Renal cortical epithelial cell (primary cell): ENCODE data around the gene CAPSL. TPM values are rescaled to one million over a fixed set of nuclear protein-coding genes. Genes with fewer than 3 reads are reported as not detected.
"Not testable (repeated sequence)": the region's sequence is repeated elsewhere in the genome, so short reads cannot be mapped to it uniquely, and the experiment has no call there.

Source experiments
- DNase-seq: peaks from one replicate; pipeline ENCODE4 v3.0.0-alpha.2; 2011; ENCODE audit warnings: low read depth
- total RNA-seq: library from RNA; depleted of rRNA; stranded (reverse); fragments of >200 nt; gene quantifications from 2 replicates; pipeline ENCODE4 v1.2.3, GENCODE V29; 2014

The CAPSL gene
- total RNA-seq, 1 donor from 2014 or later = not detected

DNA sequence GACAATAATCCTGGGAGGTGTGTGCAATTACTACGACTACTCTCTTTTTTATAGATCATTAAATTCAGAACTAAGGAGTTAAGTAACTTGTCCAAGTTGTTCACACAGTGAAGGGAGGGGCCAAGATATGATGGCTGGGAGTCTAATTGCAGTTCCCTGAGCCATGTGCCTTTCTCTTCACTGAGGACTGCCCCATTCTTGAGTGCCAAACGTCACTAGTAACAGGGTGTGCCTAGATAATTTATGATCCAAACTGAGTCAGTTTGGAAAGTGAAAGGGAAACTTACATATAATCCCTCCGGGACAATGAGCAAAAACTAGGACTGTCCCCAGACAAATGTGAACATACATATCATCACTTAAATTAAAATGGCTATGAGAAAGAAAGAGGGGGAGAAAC lies 61.5 kb downstream of the CAPSL start:
- peak; percentile 86 for DNase-seq

DNA sequence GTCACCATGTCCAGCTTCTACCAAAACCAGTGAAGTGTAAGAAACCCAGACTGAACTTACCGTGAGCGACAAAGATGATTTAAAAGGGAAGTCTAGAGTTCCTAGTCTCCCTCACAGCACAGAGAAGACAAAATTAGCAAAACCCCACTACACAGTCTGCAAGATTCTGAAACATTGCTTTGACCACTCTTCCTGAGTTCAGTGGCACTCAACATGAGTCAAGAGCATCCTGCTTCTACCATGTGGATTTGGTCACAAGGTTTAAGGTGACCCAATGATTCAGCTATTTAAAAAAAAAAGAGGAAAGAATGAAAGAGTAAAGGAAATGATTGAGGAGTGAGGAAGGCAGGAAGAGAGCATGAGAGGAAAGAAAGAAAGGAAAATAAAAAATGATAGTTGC lies 62.0 kb downstream of the CAPSL start:
- peak; percentile 46 for DNase-seq

DNA sequence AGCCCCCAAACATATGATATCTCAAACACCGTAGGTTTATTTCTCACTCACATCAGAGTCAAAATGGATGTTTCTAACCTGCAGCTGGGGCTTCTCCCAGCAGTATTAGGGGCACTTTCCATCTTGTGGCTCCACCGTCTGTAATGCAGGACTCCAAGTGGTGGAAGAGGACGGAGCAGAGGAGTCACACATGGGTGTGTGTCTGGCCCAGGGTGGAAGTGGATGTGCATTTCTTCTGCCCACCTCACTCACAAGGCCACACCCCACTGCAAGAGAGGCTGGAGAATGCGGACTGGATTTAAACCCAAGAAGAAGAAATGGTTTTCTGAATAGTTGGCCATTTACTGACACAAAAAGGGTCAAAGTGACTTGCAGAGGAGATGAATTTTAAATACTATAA lies 67.8 kb downstream of the CAPSL start:
- no peak for DNase-seq

DNA sequence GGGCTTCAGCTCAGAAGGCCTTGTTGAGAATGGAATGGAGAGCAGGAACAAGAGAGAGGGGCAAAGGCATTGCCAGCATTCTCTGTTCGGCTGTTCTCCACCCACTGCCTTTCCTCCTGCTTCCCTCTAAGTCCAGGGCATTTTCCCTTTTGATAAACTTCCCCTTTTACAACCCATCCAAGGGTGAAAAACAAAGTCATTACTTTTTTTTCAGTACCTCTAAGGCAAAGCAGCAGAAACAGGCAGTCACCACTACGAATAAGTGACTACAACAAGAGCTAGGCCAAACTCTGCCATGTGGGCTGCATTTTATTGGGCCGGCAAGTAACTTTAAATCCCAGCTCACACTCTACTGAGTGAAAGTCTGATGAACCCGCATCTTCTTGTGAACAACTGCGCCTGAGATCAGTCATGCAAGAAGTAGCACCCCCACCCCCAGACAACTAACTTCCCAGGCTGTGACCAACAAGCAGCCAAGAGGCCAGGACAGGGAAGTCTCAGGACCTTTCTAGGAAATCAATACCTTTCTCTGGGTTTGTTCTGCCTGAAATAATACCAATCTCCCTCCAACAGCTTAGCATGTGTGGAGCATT lies 68.6 kb downstream of the CAPSL start:
- DNase-seq = peak; percentile 58

DNA sequence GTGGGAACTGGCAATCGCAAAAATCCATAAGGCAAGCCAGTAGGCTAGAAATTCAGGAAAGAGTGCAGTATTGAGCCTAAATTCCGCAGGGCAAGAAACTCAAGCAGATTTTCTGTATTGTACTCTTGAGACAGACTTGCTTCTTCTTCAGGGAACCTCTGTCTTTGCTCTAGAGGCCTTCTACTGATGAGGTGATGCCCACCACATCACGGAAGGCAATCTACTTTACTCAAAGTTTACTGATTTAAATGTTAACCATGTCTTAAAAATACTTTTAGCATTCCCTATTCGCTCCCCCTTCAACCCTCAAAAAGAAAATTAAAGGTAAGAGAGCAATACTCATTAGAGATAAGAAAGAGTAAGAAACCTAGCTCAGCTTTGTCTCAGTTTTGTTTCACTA lies 70.4 kb downstream of the CAPSL start:
- no peak for DNase-seq

DNA sequence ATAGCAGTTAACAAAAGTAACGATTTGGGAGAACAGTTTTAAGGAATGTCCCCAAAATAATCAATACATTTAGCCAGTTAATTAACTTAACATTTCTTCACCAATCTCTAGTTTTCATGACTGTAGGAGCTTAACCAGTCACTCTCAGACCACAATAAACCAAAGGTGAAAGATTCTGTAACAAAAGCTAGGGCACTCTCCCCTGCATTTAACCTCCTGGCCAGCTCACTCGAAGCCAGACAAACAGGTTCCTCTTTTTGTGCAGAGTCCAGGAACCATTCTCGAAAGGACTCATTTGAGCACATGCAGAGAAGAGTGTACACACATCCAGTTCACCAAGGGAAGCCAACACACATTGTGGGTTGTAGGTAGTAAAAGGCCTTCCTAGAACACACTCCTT lies 75.3 kb downstream of the CAPSL start:
- no peak for DNase-seq

DNA sequence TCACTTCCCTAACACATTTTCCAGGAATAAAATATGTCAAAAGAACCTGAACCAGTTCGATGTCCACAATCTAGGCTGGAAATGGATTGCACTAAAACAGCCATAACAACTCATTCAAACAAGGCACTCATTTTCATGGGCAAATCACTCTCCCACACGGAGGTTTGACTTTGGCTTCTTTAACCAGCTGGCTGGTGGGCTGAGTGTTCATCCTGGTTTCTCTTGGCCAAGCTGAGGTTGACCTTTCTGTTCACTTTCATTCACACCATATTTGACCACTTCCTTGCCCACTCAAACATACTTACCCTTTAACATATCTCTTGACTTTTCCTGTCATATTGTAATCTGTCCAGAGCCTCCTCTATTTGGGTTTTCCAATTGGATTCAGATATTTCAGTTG lies 76.3 kb downstream of the CAPSL start:
- DNase-seq = no peak

DNA sequence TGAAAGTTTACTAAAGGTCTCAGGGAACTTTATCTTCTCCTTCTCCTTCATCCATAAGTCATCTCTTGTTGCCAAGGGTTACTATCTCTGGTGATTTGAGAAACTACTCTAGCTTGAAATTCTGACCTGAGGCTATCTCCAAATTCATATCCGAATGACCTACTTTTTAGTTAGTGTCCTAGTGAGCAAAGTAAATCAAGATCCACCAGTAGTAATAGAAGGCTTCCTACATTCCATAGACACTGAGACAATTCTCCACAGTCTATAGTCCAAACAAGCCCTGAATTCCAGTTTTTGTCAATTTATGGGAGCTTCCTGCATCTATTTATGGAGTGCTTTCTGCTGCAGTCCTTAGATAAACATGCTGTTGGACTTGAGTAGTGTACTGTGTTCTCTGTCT lies 76.7 kb downstream of the CAPSL start:
- no peak for DNase-seq

DNA sequence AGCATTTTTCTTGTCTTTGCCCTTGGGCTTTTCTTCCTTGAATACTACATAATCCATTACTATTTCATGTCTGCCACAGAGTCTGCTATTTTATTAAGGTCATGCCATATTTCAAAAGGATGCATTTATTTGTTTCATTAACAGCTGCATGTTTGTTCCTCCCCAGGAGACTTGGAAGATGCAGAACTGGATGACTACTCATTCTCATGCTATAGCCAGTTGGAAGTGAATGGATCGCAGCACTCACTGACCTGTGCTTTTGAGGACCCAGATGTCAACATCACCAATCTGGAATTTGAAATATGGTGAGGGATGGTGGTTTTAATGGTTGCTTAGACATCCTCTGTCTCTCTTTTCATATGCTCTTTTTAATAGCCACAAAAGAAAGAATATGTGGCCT lies 77.7 kb downstream of the CAPSL start:
- no peak for DNase-seq

DNA sequence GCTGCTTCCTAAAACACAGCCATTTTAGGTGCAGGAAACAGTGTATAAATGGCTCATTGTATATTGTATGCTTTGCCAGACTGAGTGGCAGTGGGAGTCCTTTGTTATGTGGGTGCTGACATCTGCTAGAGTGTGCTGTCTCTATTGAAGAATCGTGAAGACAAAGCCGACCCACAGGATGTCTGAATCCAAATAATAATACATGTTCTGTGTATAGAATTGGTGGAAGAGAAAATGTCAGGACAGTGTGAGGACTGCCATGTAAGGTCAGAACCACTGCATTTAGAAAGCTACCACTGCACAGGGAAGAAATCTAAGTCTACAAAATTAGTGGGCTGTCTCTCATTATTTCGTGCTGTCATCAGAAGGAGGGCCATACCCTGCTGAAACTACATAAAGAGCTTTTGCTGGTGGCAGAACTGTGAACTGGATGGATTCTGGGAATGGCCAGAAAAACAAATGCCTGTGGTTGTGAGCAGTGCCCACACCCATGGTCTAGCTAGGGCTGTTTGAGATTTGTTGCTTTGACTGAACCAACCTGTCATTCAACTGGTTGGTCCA lies 79.2 kb downstream of the CAPSL start:
- DNase-seq = peak; percentile 65

DNA sequence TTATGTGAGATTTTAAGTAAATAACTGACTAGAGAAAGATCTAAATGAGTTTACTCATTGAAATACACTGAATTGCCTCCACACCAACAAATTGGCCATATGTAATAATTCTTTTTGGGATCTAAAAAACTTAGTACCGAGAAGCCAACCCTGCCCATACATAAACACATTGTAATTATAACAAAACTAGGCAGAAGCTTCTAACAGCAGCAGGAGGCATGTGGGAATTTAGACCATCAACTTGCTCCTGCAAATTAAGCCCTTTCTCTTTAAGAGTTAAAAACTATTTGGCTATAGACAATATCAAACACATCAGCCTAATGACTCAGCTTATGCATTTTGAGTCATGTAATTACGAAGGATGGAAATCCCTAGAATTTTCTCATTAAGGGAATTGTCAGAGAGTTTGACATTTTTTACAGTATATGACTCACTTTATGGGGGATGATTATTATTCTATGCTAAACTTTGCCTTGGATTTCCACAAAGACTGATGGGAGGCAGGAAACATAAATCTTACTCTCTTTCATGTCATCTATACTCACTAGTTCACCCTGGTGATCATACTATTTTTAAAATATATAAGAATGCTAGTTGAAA lies 80.7 kb downstream of the CAPSL start:
- DNase-seq = peak; percentile 90

DNA sequence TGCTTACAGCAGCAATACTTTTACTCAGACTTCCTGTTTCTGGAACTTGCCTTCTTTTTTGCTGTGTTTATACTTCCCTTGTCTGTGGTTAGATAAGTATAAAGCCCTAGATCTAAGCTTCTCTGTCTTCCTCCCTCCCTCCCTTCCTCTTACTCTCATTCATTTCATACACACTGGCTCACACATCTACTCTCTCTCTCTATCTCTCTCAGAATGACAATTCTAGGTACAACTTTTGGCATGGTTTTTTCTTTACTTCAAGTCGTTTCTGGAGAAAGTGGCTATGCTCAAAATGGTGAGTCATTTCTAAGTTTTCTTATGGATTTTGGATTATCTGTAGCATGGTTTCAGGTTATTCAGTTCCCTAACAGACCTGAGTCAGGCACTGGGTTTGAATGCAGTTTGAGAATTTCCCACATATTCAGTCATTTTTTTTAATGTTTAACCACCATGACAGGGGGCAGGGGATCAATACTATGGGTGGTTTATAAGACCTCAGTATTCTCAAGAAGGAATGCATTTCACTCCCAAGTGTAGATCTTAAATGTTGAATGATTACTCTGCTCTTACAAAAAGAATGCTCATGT lies 81.6 kb downstream of the CAPSL start, which contains the start of gene IL7R:
Gene IL7R (plus strand): TSS at position 127 of the 587 bp plus-strand sequence. CDS start 87 bp downstream, at position 214.
- peak; percentile 13 for DNase-seq

DNA sequence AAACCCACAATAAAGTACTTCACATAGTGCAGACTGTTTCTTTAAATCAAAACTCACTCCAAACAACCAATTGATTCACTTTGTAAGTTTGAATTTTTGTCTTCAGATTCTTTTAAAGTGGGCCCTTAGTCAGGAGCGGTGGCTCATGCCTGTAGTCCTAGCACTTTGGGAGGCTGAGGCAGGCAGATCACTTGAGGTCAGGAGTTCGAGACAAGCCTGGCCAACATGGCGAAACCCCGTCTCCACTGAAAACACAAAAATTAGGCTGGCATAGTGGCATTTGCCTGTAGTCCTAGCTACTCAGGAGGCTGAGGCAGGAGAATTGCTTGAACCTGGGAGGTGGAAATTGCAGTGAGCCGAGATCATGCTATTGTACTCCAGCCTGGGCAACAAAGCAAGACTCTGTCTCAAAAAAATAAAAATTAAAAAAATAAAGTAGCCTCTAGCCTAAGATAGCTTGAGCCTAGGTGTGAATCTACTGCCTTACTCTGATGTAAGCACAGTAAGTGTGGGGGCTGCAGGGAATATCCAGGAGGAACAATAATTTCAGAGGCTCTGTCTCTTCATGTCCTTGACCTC lies 82.1 kb downstream of the CAPSL start:
- DNase-seq = not testable (repeated sequence)

DNA sequence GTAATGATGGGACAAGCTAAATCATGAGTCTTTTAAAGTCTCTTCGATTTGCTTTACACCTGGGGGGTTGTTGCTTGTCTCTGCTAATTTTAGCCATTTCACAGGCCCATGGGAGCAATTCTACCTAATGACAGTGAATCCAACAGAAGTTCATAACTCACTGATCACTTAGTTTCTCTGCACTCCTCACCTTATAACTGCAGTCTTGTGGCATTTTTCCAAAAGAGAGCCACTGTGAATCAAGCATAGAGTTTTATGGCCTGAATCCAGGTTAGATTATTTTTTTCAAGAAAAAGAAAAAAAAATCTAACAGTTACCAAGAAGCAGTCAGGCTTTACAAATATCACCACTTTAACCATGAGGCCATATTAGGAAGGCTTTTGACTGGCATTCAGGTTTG lies 83.2 kb downstream of the CAPSL start:
- peak; percentile 67 for DNase-seq

Other genes starting within 250 kb of the CAPSL start
- 0.05 and 4.9 TPM in 2 replicates for gene IL7R, start 81.7 kb downstream of the CAPSL start, total RNA-seq
- 2.8 and 9.4 TPM in 2 replicates for gene UGT3A1, start 52.8 kb upstream of the CAPSL start, total RNA-seq
- 1.9 TPM in 1 of 2 replicates, not detected in the other for gene UGT3A2, start 128.3 kb upstream of the CAPSL start, total RNA-seq
- gene LMBRD2, start 213.3 kb upstream of the CAPSL start, total RNA-seq = 18.7 and 19.3 TPM in 2 replicates
- gene SKP2, start 213.5 kb upstream of the CAPSL start, total RNA-seq = 15.1 and 22.7 TPM in 2 replicates